ENCODE data around the gene MTHFD2L.

- TF ChIP-seq, protein P1, sequence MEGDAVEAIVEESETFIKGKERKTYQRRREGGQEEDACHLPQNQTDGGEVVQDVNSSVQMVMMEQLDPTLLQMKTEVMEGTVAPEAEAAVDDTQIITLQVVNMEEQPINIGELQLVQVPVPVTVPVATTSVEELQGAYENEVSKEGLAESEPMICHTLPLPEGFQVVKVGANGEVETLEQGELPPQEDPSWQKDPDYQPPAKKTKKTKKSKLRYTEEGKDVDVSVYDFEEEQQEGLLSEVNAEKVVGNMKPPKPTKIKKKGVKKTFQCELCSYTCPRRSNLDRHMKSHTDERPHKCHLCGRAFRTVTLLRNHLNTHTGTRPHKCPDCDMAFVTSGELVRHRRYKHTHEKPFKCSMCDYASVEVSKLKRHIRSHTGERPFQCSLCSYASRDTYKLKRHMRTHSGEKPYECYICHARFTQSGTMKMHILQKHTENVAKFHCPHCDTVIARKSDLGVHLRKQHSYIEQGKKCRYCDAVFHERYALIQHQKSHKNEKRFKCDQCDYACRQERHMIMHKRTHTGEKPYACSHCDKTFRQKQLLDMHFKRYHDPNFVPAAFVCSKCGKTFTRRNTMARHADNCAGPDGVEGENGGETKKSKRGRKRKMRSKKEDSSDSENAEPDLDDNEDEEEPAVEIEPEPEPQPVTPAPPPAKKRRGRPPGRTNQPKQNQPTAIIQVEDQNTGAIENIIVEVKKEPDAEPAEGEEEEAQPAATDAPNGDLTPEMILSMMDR (IDR thresholded peaks at IDR 0.05; ENCODE audit: insufficient read depth, low read length, poor library complexity, severe bottlenecking) = no peak
- no peak for TF ChIP-seq EZH2phosphoT487 (conservative IDR thresholded peaks at IDR 0.05; ENCODE audit: low read length)
Measured at GRCh38 chr4:74287164-74287563, 129.2 kb downstream of the MTHFD2L start.
